KMS-11 (cell line): Measurements from ENCODE around the gene SERPINB10.

Experiments used
- H2AFZ ChIP-seq: fragments of 200-600 bp; sonication (generic); 2 replicates; pipeline ENCODE4 v1.6.1; 2016; ENCODE audit warnings: antibody characterized with exemption, mixed run types, low read depth
- H3K27ac ChIP-seq: fragments of 200-600 bp; sonication (generic); 2 replicates; pipeline ENCODE4 v1.6.1; 2016; ENCODE audit warnings: mild to moderate bottlenecking, mixed run types
- H3K27me3 ChIP-seq: fragments of 200-600 bp; sonication (generic); 2 replicates; pipeline ENCODE4 v1.6.1; 2017; ENCODE audit warnings: mild to moderate bottlenecking, low read depth, mixed run types, moderate library complexity; ENCODE audit not compliant: insufficient read depth
- H3K36me3 ChIP-seq: fragments of 200-600 bp; sonication (generic); 2 replicates; pipeline ENCODE4 v1.6.1; 2017; ENCODE audit warnings: mild to moderate bottlenecking, mixed run types; ENCODE audit not compliant: insufficient read depth
- H3K4me1 ChIP-seq: fragments of 200-600 bp; sonication (generic); 2 replicates; pipeline ENCODE4 v1.6.1; 2016; ENCODE audit warnings: mild to moderate bottlenecking, low read depth, mixed run types; ENCODE audit not compliant: poor library complexity, severe bottlenecking
- H3K4me2 ChIP-seq: fragments of 200-600 bp; sonication (generic); 2 replicates; pipeline ENCODE4 v1.7.0; 2016; ENCODE audit warnings: mild to moderate bottlenecking, mixed run types
- H3K4me3 ChIP-seq: fragments of 200-600 bp; sonication (generic); IDR thresholded peaks from 2 replicates; pipeline ENCODE4 v1.6.1; 2017; ENCODE audit warnings: low read depth, low read length, mixed read lengths; ENCODE audit not compliant: insufficient read depth
- H3K79me2 ChIP-seq: fragments of 200-600 bp; sonication (generic); 2 replicates; pipeline ENCODE4 v1.6.1; 2016; ENCODE audit warnings: low read depth, mixed run types; ENCODE audit not compliant: insufficient read depth
- H3K9ac ChIP-seq: fragments of 200-600 bp; sonication (generic); 2 replicates; pipeline ENCODE4 v1.6.1; 2016; ENCODE audit warnings: mild to moderate bottlenecking, mixed run types
- H4K20me1 ChIP-seq: fragments of 200-600 bp; sonication (generic); 2 replicates; pipeline ENCODE4 v1.6.1; 2016; ENCODE audit warnings: mild to moderate bottlenecking, mixed run types; ENCODE audit not compliant: insufficient read depth
- TF ChIP-seq, protein P1 (sequence below): fragments of 200-600 bp; sonication (generic); conservative IDR thresholded peaks from 2 replicates; pipeline ENCODE4 v1.6.1; 2017; ENCODE audit warnings: low read depth, mild to moderate bottlenecking, antibody characterized with exemption, low read length, moderate library complexity, mixed read lengths

SERPINB10 gene

DNA sequence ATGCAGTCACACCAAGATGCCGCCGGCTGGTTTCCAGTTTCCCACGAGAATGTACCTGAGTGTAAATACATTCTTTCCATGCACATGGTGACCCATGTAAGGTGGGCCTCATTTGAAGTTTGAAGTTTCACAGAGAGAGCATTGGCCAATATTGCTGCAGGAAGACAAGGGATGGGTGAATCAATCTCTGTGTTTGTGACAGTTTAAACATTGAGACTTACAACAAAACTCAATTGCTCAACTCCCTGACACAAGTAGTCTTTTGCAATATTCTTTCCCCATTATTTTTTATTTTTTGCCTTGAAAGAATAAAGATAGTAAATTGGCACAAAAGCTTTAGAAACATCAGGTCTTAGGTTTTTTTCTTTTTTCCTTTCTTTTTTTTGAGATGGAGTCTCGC, 15.2 kb upstream of the SERPINB10 start:
- Histone ChIP-seq H4K20me1 (no peaks in the 10 kb centered on the region), H3K36me3 (no peaks in the 10 kb centered on the region), H3K27me3 (no peaks in the 10 kb centered on the region), H3K9ac (no peak overlapping the region), H3K4me3 (no peak overlapping the region), H3K4me2 (no peak overlapping the region), H3K4me1 (no peaks in the 10 kb centered on the region), H3K27ac (no peak overlapping the region), H2AFZ (no peak overlapping the region), H3K79me2 (no peaks in the 10 kb centered on the region)
- TF ChIP-seq, protein P1, sequence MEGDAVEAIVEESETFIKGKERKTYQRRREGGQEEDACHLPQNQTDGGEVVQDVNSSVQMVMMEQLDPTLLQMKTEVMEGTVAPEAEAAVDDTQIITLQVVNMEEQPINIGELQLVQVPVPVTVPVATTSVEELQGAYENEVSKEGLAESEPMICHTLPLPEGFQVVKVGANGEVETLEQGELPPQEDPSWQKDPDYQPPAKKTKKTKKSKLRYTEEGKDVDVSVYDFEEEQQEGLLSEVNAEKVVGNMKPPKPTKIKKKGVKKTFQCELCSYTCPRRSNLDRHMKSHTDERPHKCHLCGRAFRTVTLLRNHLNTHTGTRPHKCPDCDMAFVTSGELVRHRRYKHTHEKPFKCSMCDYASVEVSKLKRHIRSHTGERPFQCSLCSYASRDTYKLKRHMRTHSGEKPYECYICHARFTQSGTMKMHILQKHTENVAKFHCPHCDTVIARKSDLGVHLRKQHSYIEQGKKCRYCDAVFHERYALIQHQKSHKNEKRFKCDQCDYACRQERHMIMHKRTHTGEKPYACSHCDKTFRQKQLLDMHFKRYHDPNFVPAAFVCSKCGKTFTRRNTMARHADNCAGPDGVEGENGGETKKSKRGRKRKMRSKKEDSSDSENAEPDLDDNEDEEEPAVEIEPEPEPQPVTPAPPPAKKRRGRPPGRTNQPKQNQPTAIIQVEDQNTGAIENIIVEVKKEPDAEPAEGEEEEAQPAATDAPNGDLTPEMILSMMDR = no peak

DNA sequence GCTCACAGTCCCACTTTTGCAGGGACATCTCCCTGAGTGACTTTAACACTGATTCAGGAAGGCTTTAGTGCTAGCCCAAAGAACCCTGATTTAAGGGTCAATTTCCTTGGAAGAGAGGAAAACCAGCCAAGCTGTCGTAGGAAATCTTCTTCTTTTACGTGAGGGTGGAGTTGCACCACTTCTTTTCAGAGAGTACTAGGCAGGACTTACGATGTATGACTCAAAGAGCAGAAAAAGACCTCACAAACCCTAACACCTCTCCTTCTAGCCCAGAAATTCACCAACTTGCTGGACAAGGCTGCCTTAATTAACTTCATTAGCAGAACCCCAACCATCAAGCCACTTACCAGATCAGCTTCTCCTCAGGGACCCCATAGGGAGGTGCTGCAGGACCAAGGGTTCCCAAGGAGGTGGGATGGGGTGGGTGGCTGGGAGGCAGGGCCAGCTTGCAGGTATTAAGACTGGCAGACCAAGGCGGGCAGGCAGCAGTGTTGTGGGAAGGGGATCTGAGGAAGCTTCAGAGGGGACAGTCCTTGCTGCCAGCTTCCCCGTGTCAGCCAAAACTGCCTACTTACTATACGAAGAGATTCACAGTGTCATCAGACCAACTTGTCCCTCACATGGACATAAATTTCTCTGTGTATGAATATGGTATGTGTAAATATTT, 13.5 kb upstream of the SERPINB10 start:
- H3K4me2 ChIP-seq = no peak overlapping the region
- no peaks in the 10 kb centered on the region for H3K4me1 ChIP-seq
- H3K4me3 ChIP-seq = no peak overlapping the region
- H2AFZ ChIP-seq = no peak overlapping the region
- H4K20me1 ChIP-seq = no peaks in the 10 kb centered on the region
- no peaks in the 10 kb centered on the region for H3K27me3 ChIP-seq
- TF ChIP-seq, protein P1 = no peak
- H3K79me2 ChIP-seq = no peaks in the 10 kb centered on the region
- no peaks in the 10 kb centered on the region for H3K36me3 ChIP-seq
- no peak overlapping the region for H3K9ac ChIP-seq
- no peak overlapping the region for H3K27ac ChIP-seq

DNA sequence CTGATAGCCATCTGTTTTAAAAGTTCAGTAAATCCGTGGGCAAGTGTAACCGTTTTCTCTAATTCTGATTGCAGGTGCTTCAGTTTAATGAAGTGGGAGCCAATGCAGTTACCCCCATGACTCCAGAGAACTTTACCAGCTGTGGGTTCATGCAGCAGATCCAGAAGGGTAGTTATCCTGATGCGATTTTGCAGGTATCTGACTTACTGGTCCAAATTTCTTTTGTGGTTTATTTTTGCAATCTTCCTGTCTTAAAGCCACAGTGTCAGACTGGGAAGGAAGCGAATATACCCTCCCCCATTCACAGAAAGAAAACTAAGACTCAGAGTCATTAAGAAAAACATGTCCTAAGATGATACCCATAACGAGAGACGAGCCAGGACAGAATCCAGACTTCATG, 12.6 kb upstream of the SERPINB10 start:
- H4K20me1 ChIP-seq = no peaks in the 10 kb centered on the region

DNA sequence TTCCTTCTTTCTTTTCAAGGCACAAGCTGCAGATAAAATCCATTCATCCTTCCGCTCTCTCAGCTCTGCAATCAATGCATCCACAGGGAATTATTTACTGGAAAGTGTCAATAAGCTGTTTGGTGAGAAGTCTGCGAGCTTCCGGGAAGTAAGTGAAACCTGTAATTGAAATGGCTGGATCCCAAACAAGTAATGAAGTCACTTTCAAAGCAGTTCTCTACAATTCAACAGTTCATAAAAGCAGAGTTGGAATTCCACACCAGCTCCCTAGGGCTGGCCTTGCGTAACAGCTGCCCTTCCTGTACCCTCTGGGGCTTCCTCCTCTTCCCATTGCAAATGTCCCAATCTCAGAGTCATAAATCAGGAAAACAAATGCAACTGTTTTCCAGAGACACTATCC, 10.7 kb upstream of the SERPINB10 start:
- Histone ChIP-seq H3K79me2 (no peaks in the 10 kb centered on the region), H3K4me1 (no peaks in the 10 kb centered on the region), H3K9ac (no peak overlapping the region), H3K27me3 (no peaks in the 10 kb centered on the region), H2AFZ (no peak overlapping the region), H3K4me3 (no peak overlapping the region), H4K20me1 (no peaks in the 10 kb centered on the region), H3K4me2 (no peak overlapping the region), H3K27ac (no peak overlapping the region), H3K36me3 (no peaks in the 10 kb centered on the region)
- TF ChIP-seq, protein P1 = no peak

More for the DNA sequence above, 12.6 kb upstream of the SERPINB10 start:
- H3K4me1 ChIP-seq = no peaks in the 10 kb centered on the region
- TF ChIP-seq, protein P1 = no peak
- H3K27ac ChIP-seq = no peak overlapping the region
- no peak overlapping the region for H3K4me3 ChIP-seq
- H3K27me3 ChIP-seq = no peaks in the 10 kb centered on the region
- H3K4me2 ChIP-seq = no peak overlapping the region
- no peaks in the 10 kb centered on the region for H3K79me2 ChIP-seq
- H2AFZ ChIP-seq = no peak overlapping the region
- no peak overlapping the region for H3K9ac ChIP-seq
- H3K36me3 ChIP-seq = no peaks in the 10 kb centered on the region
